ENCODE data around the gene TPM3.

DNA sequence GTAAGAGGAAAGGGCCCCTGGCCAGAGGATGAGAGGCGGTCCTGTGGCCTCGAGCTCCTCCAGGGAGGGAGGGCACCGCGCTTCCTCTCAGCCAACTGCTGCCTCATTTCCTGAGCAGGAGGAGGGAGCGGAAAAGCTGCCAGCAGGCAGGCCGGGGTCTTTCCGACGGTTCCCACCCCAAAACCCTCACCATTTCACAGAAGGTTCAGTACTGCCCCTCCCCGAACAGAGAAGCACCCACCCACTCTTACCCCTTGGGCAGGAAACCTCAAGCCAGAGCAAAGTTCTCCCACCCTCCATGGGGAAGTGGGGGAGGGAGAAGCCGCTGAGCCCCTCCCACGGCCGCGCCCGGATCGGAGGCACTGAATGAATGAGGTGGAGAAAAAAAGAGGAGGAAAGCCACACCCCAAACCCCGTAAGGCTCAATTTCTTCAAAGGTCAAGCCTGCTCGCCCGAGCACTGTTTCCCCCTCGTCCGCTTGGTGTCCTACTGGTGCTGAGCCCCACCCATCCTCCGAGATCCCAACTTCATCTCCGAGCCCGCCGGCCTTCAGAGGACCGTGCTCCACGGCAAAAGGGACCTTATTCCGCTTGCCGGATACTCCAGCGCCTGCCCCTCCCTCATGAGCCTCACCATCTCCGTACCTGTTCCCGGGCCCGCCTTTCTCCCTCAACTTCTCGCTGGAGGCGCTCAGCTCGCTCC lies 9.4 kb downstream of the TPM3 start:
- TF ChIP-seq POLR2A (IDR thresholded peaks at IDR 0.05) = no peak
- no peak for TF ChIP-seq EP300 (IDR thresholded peaks at IDR 0.05)
- TF ChIP-seq, protein P1, sequence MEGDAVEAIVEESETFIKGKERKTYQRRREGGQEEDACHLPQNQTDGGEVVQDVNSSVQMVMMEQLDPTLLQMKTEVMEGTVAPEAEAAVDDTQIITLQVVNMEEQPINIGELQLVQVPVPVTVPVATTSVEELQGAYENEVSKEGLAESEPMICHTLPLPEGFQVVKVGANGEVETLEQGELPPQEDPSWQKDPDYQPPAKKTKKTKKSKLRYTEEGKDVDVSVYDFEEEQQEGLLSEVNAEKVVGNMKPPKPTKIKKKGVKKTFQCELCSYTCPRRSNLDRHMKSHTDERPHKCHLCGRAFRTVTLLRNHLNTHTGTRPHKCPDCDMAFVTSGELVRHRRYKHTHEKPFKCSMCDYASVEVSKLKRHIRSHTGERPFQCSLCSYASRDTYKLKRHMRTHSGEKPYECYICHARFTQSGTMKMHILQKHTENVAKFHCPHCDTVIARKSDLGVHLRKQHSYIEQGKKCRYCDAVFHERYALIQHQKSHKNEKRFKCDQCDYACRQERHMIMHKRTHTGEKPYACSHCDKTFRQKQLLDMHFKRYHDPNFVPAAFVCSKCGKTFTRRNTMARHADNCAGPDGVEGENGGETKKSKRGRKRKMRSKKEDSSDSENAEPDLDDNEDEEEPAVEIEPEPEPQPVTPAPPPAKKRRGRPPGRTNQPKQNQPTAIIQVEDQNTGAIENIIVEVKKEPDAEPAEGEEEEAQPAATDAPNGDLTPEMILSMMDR (IDR thresholded peaks at IDR 0.05) = no peak
- peak in 2 of 3 donors; percentile 31 to 68 for TF ChIP-seq POLR2AphosphoS5 (IDR thresholded peaks at IDR 0.05)

Data from stomach (tissue), 4 donors.